Measurements from ENCODE around the gene POF1B.

DNA sequence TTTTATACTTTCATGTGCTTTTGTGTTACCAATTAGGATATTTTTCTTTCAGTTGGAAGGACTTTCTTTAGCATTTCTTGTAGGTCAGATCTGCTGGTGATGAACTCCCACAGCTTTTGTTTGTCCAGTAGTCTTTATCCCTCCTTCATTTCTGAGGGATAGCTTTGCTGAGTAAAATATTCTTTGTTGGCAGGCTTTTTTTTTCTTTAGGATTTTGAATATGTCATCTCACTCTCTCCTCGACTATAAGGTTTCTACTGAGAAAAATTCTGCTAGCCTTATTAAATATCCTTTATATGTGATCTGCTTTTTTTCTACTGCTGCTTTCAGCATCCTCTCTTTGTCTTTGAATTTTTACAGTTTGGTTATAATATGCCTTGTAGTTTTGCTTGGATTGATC, 49.6 kb upstream of the POF1B start:
- TF ChIP-seq CTCF (conservative IDR thresholded peaks at IDR 0.05 in 1 of 2, IDR thresholded peaks at IDR 0.05 in 1 of 2; ENCODE audit: low read depth in 1 of 2, low read length in 2 of 2): no peak
- no peak for TF ChIP-seq EZH2 (IDR thresholded peaks at IDR 0.05; ENCODE audit: low read length, missing control alignments)

Data from fibroblast of lung (primary cell).